Stimulated activated CD4-positive, alpha-beta T cell treated with anti-CD3 and anti-CD28 coated beads, Interleukin-1b, Interleukin-23, amount 100 ng/mL, for 4 hours (primary cell): ENCODE data around the gene IL36RN.
A peak's percentile ranks its signal among the peaks of the same experiment; 100 is the strongest.
"Not testable (repeated sequence)": the region's sequence is repeated elsewhere in the genome, so short reads cannot be mapped to it uniquely, and the experiment has no call there.

Source experiments
- DNase-seq, 2 donors: peaks; one replicate each; pipeline ENCODE4 v3.0.0-alpha.2; 2020; ENCODE audit warnings: low read depth in 2 of 2

Gene IL36RN

DNA sequence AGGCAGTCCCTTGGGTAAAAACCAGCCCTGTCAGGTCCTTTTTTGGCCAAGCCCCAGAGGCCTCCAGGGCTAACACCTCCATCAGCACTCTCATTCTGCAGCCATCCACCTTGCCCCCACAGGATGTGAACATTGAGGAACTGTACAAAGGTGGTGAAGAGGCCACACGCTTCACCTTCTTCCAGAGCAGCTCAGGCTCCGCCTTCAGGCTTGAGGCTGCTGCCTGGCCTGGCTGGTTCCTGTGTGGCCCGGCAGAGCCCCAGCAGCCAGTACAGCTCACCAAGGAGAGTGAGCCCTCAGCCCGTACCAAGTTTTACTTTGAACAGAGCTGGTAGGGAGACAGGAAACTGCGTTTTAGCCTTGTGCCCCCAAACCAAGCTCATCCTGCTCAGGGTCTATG lies 16.0 kb downstream of the IL36RN start:
- no peak for DNase-seq

DNA sequence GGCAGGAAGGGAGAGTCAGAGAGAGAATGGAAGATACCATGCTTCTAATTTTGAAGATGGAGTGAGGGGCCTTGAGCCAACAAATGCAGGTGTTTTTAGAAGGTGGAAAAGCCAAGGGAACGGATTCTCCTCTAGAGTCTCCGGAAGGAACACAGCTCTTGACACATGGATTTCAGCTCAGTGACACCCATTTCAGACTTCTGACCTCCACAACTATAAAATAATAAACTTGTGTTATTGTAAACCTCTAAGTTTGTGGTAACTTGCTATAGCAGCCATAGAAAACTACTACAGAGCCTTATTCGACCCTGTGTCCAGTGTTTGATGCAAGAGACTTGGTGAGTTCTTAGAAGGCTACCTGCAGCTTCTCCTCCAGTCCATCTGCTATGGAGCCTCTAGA lies 16.6 kb downstream of the IL36RN start:
- DNase-seq, result no peak

DNA sequence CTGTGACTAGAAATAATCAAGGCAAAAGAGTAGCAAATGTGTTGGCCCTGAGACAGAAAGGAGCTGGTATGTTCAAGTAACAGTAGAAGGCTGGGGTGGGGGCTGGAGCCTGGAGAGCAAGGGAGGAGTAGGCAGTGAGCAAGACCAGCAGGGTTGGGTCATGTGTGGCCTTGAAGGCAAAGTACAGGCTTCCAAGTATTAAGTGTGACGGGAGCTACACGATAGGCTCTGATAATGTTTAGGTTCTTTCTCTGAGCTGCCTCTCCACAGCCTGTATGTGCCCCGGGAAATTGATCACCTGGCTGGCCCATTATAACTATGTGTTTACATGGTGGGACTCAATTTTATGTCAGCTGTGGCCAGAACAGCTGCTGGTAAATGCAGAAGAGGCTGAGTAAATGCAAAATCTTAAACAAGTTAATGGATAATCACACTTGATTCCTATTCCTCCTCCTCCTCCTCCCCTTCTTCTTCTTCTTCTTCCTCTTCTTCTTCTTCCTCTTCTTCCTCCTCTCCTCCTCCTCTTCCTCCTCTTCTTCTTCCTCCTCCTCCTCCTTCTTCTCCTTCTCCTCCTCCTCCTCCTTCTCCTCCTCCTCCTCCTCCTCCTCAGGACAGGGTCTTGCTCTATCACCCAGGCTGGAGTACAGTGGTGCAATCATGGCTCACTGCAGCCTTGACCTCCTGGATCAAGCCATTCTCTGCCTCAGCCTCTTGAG lies 18.1 kb downstream of the IL36RN start:
- no peak for DNase-seq

DNA sequence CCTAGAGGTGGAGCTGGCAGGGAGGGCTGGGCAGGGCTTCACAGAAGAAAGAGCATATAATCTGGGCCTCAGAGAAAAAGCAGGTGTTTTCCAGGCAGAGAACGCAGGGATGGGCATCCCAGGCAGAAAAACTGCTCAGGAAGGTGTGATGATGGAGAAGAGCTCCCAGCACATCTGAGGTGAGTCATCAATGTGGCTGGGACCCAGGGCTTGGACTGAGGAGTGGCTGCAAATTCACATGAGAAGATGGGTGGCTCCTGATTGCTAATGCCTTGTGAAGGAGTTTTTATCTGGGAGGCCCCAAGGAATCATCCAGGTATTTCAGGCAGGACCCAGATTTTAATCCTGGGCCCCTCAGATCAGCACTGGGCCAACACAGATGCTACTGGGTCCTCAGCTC lies 18.9 kb downstream of the IL36RN start:
- no peak for DNase-seq

DNA sequence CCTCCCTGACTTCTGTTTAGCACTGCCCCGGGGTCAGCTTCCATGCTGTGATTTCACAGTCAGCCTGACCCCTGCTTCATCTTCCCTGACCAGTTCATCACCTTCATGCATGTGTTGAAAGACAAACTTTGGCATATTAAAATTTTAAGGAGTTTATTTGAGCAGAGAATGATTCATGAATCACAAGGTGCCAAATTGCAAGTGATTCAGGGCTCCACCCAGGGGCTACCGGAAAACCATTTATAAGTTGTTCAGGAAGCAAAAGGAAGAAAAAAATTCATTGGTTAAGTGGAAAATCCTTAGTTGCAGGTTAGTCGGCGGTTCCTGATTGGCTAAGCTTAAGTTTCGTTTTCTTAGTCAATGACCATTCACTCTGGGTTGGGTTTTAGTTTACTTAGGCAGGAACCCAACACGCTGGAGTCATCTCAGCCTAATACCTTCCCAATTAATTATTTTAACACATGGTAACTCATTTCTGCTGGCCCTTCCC lies 19.4 kb downstream of the IL36RN start:
- no peak for DNase-seq

DNA sequence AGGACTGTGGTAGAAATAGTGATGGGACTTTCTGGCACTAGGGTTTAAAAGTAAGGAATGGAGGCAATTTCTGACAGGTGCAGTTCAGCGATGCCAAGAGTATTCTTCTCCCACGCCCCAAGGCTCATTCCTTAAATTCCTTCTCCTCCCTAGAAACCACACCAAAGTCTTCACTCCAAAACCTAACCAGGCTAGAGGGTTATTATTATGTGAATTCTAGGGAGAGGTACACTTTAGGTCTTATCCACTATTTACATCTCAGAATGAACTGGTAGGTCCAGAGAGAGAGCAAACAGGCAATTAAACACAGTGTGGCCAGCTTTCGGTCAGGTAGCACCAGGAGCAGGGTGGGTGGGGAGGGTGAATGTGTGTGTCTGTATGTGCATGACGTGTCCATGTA lies 20.1 kb downstream of the IL36RN start:
- no peak for DNase-seq

DNA sequence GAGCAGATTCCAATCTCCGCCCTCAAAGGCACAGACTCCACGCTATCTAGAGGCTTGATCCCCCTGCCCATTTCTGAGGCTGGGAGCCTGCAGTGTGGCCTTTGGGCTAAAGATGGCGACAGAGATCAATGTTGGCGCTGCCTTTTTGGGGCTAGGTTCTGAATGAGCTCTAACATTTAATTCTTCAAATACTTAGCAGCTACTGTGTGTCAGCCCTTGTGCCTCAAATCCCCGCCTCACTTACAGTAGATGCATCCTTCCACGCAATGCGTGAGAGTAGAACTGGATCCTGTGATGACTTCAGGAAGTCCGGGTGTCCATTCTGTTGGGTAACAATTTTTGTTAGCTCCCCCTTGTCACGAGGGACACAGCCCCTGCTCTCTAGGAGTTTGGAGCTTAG lies 21.1 kb downstream of the IL36RN start:
- peak; percentile 41 to 50 for DNase-seq

DNA sequence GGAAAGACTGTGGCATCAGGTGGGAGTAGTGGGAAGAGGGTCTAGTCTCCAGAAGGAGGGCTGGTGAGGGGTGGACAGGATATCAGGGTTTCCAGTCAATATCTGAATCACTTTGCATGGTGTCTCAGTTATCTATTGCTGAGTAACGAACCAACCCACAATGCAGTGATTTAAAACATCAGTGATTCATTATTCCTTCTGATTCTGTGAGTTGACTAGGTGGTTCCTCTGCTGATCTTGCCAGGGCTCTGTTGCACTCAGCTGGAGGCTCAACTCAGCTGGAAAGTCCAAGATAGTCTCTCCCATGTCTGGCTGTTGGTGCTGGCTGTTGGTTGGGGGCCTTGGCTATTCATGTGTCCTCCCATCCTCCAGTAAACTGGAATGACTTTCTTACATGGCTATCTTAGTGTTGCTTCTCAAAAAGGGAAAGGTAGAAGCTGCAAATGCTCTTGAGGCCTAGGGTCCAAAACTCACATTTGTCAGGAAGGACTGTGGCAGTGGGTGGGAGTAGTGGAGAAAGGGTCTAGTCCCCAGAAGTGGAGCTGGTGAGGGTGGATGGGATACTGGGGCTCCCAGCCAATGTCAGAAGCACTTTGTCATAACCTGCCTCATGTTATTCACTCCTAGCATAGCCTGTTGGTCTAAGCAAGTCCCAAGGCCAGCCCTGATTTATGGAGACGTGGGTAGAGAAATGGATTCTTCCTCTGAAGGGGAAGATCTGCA lies 22.7 kb downstream of the IL36RN start:
- DNase-seq, result no peak

DNA sequence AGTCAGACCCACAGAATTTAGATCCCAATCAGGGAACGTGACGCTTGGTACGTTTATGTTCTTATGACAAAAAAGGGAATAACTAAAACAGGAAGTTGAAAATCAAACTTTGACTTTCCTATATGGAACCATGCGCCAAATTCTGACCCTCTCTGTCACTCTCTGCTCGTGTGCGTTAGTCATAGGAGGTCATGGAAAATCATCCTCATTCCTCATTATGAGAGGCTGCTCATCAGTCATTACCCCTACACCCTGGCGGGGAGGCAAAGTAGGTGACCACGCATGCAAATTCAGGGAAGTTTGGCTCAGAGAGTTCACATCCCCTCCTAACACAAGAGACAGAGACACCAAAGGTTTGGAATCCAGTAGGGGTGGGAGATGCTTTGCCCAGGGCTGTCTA lies 24.3 kb downstream of the IL36RN start:
- DNase-seq, result no peak

DNA sequence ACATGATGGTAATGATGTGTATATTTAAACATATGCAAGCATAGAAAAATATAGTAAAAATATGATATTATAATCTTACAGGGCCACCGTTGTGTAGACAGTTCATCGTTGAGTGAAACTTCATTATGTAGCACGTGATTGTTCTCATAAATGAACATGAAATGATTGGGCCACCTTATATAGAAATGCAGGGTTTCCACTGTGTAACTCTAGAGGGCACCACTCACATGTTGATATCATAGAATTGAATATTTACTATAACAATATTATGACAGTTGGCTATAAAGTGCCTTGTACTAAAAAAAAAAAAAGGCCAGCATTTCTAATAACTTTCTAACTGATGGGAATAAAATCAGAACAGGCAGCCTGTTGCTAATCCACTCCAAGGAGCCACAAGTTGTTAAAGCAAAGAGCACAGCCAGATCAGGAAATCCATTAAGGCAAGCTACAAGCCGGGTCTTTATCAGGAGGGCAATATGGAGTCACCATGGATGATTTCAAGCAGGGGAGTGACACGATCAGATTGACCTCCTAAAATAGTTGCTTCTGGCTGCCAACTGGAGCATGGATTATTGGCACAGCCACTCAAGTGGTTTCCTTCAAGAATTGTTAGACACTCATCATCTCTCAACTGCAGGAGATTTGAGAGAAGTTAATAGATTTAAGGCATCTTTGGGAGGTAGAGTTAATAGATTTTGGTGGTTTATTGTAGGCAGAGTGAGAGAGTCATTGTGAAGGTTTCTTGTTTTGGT lies 25.4 kb downstream of the IL36RN start:
- no peak for DNase-seq

DNA sequence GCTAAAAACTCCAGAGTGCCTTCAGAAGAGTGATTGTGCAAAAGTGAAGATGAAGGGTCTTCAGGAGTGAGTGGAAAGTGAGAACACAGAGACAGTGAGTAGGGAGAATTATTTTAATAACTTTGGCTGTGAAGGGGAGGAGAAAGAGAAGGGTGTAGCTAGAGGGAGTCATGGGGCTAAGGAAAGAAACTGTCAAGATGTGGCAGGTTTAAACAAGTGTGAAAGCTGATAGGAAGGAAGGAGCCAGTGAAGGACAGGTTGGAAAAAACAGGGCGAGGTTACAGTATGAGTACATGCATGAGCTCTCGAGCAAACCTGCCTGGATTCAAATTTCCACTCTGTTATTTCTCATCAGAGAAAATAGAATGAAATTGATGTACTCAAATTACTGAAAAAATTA lies 26.5 kb downstream of the IL36RN start:
- no peak for DNase-seq

DNA sequence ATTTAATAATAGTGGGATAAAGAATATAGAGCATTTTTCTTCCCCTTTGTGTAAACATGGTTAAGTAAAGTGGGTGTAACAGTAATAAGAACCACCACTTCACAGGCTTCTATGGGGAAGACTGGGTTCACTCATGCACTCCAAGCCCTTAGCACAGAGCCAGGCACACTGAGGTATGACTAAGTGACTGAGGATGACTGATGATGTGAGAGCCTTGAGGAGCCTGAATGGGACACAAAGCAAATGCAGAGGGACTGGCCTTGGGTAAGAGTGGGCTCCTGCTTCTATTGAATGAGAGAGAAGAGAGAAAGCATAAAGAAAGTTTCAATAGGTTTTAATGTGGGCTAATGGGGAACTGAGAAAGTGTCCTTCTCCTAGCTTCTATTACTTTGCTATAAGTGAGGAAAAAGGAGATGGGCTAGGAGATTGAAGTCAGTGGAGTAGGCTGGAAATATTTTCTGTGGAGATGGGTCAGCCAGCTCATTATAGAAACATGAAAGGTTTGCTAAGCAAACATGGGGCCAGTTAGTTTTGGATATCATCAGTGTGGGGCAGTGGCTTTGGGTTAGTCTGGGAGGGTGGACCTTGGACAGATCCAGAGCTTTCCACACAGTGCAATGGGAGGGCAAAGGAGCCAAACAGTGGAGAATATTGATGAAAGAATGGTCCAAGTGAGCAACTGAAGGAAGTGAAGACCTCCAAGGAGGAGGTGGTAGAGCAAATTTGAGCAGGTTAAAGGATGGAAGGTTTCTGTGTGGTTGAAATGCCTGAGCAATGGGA lies 29.4 kb downstream of the IL36RN start:
- no peak for DNase-seq

DNA sequence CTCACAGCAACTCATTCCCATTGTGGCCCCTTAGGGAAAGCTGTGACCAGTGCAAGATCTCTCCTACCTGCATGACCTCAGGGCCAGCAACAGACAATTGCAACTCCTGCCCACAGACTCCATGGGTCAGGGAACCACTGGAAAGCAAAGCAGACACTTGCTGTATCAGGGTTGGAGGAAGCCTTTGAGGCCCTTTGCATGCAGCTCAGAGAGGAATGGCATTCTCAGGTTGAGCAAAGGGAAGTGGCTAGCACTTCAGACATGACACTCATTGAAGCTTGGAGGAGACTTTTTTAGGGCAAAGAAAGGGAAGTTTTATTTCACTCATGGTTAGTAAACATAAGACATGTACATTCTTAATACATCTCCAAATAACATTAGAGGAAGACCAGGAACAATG lies 30.9 kb downstream of the IL36RN start:
- no peak for DNase-seq

DNA sequence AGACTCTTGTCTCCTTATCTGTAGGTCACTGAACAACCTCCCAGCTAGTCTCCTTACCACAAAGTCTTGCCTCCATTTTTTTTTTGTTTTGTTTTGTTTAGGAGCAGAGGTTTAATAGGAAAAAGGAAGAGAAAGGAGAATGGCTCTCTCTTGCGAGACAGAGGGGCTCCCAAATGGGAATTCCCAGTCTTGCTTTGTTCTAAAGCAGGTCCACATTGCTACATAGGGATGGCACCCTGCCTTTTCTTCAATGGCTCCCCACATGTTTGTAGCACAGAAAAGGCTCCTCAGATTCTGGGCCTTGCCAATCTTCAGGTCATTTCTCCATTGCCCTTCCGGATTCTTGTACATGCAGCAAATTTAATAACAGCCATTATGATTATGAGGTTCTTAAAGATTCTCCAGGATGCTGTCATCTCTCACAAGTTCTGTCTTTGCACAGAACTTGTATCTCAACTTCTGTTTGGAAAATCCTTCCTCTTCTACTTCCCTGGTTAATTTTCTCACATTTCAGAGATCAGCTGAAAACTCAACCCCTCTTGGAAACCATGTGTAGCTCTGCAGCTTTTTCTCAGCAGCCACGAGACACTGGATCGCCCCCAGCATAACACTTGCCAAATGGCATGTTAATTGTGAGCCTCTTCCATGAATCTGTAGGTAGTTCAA lies 32.4 kb downstream of the IL36RN start:
- no peak for DNase-seq

DNA sequence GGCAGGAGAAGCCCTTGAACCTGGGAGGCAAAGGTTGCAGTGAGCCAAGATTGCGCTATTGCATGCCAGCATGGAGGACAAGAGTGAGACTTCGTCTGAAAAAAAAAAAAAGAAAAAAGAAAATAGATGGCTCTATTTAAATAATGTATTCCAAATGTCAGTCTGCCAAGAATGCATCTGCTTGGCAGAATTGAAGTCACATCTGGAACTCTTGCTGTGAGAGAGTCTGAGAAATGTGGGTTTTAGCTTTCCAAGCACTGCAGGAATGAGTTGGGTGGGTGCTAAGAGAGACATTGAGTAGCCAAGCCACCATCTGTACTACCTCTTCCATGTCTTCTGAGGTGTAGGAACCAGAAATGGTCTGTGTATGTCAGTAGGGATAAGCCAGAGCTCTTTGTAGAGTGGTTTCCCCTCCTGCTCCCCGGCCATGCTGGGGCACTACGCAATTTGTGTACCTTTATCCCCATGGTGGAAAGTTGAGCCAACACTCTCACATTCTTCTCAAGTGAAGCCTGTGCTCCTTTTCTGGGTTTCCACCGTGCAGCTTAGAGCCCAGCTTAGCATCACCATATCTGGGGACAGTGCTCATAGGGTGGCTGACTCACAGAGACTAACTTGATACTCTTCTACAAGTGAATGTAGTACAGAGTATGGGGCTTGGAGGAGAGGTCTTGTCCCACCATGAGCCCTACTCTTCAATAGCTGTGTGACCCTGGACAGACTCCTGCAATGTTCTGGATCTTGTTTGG lies 34.0 kb downstream of the IL36RN start:
- no peak for DNase-seq

DNA sequence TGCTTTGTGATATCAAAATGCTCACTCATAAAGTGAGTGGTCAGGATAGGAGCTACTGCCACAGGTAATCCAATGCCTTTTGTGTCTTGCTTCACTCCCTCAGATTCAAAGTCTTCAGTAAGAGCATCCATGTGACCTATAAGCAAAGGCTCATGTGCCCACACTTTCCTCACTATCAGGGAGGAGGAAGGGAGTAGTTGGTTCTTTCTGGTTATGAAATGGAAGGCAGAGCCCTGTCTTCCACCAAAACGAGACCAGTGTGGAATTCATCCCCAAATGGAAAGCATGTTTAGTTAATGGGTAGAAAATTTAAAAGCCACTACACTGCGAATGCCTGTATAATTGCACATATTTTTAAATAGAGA lies 34.6 kb downstream of the IL36RN start:
- DNase-seq, result no peak

DNA sequence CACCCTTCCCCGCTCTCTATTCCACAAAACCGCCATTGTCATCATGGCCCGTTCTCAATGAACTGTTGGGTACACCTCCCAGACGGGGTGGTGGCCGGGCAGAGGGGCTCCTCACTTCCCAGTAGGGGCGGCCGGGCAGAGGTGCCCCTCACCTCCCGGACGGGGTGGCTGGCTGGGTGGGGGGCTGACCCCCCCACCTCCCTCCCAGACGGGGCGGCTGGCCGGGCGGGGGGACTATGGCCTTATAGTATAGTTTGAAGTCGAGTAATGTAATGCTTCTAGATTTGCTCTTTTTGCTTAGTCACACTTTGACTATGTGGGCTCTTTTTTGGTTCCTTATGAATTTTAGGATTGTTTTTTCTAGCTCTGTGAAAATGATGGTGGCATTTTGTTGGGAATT lies 37.3 kb downstream of the IL36RN start:
- DNase-seq, result not testable (repeated sequence)

DNA sequence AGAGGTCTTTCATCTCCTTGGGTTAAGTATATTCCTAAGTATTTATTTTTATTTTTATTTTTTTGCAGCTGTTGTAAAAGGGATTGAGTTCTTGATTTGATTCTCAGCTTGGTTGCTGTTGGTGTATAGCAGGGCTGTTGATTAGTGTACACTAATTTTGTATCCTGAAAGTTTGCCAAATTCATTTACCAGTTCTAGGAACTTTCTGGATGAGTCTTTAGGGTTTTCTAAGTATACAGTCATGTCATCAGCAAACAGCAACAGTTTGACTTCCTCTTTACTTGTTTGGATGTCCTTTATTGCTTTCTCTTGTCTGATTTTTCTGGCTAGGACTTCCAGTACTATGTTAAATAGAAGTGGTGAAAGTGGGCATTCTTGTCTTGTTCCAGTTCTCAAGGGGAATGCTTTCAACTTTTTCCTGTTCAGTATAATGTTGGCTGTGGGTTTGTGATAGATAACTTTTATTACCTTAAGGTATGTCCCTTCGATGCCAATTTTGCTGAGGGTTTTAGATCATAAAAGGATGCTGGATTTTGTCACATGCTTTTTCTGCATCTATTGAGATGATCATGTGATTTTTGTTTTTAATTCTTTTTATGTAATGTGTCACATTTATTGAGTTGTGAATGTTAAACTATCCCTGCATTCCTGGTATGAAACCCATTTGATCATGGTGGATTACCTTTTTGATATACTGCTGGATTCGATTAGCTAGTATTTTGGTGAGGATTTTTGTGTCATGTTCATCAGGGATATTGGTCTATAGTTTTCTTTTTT lies 38.0 kb downstream of the IL36RN start:
- DNase-seq, result not testable (repeated sequence)

DNA sequence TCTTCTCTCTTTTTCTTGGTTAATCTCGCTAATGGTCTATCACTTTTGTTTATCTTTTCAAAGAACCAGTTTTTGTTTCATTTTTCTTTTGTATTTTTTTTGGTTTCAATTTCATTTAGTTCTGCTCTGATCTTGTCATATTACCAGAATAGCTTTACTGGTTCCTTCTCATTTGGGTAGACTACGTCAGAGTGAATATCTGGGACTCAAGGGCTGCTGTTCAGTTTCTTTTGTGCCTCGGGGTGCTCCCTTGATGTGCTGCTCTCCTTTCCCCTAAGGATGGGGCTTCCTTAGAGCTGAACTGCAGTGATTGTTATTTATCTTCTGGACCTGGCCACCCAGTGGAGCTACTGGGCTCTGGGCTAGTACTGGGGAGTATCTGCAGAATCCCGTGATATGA lies 39.0 kb downstream of the IL36RN start:
- no peak for DNase-seq

DNA sequence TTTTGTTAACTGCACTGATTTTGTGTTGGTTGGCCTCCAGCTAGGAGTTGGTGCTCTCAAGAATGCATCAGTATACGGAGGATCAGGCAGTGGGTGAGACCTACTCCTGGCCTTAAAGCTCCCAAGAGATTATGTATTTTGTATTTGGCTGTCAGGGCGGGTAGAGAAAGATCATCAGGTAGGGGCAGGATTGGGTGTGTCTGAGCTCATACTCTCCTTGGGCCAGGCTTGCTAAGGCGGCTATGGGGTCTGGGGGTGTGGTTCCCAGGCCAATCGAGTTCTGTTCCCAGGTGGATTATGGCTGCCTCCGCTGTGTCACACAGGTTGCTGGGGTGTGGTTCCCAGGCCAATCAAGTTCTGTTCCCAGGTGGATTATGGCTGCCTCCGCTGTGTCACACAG lies 39.5 kb downstream of the IL36RN start:
- no peak for DNase-seq
